H1 (cell line): ENCODE results near the gene GADD45GIP1. TPM values are rescaled to one million over a fixed set of nuclear protein-coding genes. Genes with fewer than 3 reads are reported as not detected.

Source experiments
- CTCF ChIA-PET: fragments of 300-600 bp; sonication (Branson Sonifier 250); formaldehyde crosslinking; loops from one replicate; lab custom pipeline; 2021; ENCODE audit not compliant: partially characterized antibody; lab: Charles Lee
- POLR2A ChIA-PET: fragments of 300-600 bp; sonication (Branson Sonifier 250); formaldehyde crosslinking; loops from one replicate; lab custom pipeline; 2021; ENCODE audit warnings: inconsistent platforms; ENCODE audit not compliant: partially characterized antibody; lab: Charles Lee
- DNase-seq, 2 experiments: peaks; one replicate each; pipeline versions ENCODE4 v3.0.0 to v3.0.0-alpha.2; 2010 to 2022; ENCODE audit warnings: low spot score in 2 of 2, low read depth in 1 of 2, mixed read lengths in 1 of 2
- FAIRE-seq: peaks from 2 replicates; lab custom pipeline; 2011; peaks lifted over from hg19 to GRCh38; lab: Jason Lieb, UNC
- H2AFZ ChIP-seq: 2 replicates; pipeline ENCODE4 v1.8.1; 2012; ENCODE audit warnings: low read length, inconsistent platforms
- H2AK5ac ChIP-seq: 2 replicates; pipeline ENCODE4 v1.6.1; 2013; ENCODE audit warnings: low read depth, low read length
- H2BK120ac ChIP-seq: replicated peaks from 2 replicates; pipeline ENCODE3; 2013; ENCODE audit warnings: low read depth, low read length, inconsistent platforms
- H2BK12ac ChIP-seq: 2 replicates; pipeline ENCODE4 v1.6.1; 2013; ENCODE audit warnings: low read depth, low read length
- H2BK15ac ChIP-seq: 2 replicates; pipeline ENCODE4 v1.6.1; 2013; ENCODE audit warnings: low read length
- H2BK20ac ChIP-seq: 2 replicates; pipeline ENCODE4 v1.6.1; 2013; ENCODE audit warnings: low read length
- H2BK5ac ChIP-seq: 2 replicates; pipeline ENCODE4 v1.6.1; 2013; ENCODE audit warnings: low read depth, low read length
- H3K14ac ChIP-seq: 2 replicates; pipeline ENCODE4 v1.6.1; 2013; ENCODE audit warnings: inconsistent platforms; ENCODE audit not compliant: insufficient read length
- H3K18ac ChIP-seq: 2 replicates; pipeline ENCODE4 v1.6.1; 2013; ENCODE audit warnings: low read length; ENCODE audit errors: extremely low read depth
- H3K23ac ChIP-seq: 2 replicates; pipeline ENCODE4 v1.6.1; 2013; ENCODE audit warnings: inconsistent platforms; ENCODE audit not compliant: insufficient read length
- H3K23me2 ChIP-seq: 2 replicates; pipeline ENCODE4 v1.6.1; 2013; ENCODE audit warnings: low read depth, low read length
- H3K27ac ChIP-seq: 2 replicates; pipeline ENCODE4 v1.6.1; 2011; ENCODE audit warnings: low read depth, low read length, inconsistent platforms
- H3K27me3 ChIP-seq, 4 experiments: replicated peaks in 1 of 4; 1 replicate in 1 of 4; 2 replicates in 3 of 4; pipeline versions ENCODE4 v1.6.1 to v1.8.1; 2011 to 2013; ENCODE audit warnings: low read length in 3 of 4, mild to moderate bottlenecking in 3 of 4, inconsistent platforms in 2 of 4, mixed read lengths in 2 of 4, moderate library complexity in 1 of 4; ENCODE audit not compliant: control insufficient read depth in 3 of 4, insufficient read depth in 3 of 4; ENCODE audit errors: extremely low read depth in 1 of 4
- H3K36me3 ChIP-seq, 4 experiments: 2 replicates each; pipeline versions ENCODE4 v1.6.1 to v1.8.1; 2011 to 2013; ENCODE audit warnings: mild to moderate bottlenecking in 4 of 4, low read length in 3 of 4, moderate library complexity in 2 of 4, control low read depth in 1 of 4, inconsistent platforms in 1 of 4; ENCODE audit not compliant: insufficient read depth in 4 of 4, control insufficient read depth in 2 of 4
- H3K4ac ChIP-seq: replicated peaks from 2 replicates; pipeline ENCODE3; 2013; ENCODE audit warnings: low read length, low read depth, mixed read lengths, inconsistent platforms; ENCODE audit not compliant: insufficient read length
- H3K4me1 ChIP-seq, 4 experiments: replicated peaks in 1 of 4; 1 replicate in 1 of 4; 2 replicates in 3 of 4; pipeline versions ENCODE4 v1.6.1 to v1.8.1; 2011 to 2013; ENCODE audit warnings: low read length in 3 of 4, inconsistent platforms in 2 of 4, mixed read lengths in 1 of 4; ENCODE audit not compliant: insufficient read depth in 4 of 4, control insufficient read depth in 3 of 4
- H3K4me2 ChIP-seq, 2 experiments: 2 replicates each; pipeline versions ENCODE4 v1.6.1 to v1.8.1; 2011 to 2013; ENCODE audit warnings: low read depth in 2 of 2, low read length in 2 of 2, control low read depth in 1 of 2, inconsistent platforms in 1 of 2, mild to moderate bottlenecking in 1 of 2; ENCODE audit not compliant: insufficient read depth in 1 of 2
- H3K4me3 ChIP-seq, 4 experiments: fragments of 200-600, 300-600 bp in 1 of 4; sonication (generic), shearing (Covaris generic), sonication (Bioruptor Twin) in 1 of 4; 2 replicates each; pipeline versions ENCODE4 v1.5.1 to v1.8.1; 2011 to 2016; ENCODE audit warnings: low read length in 4 of 4, low read depth in 3 of 4, control low read depth in 2 of 4, inconsistent platforms in 2 of 4, mild to moderate bottlenecking in 2 of 4, mixed read lengths in 1 of 4, moderate library complexity in 1 of 4; ENCODE audit not compliant: insufficient read depth in 2 of 4; ENCODE audit errors: extremely low read depth in 1 of 4
- H3K56ac ChIP-seq: replicated peaks from 2 replicates; pipeline ENCODE3; 2013; ENCODE audit warnings: low read depth, mild to moderate bottlenecking, mixed read lengths, low read length, inconsistent platforms; ENCODE audit not compliant: insufficient read length
- H3K79me1 ChIP-seq: 2 replicates; pipeline ENCODE4 v1.6.1; 2013; ENCODE audit warnings: low read depth, low read length, control low read depth
- H3K79me2 ChIP-seq, 2 experiments: 2 replicates each; pipeline versions ENCODE4 v1.6.1 to v1.8.1; 2012 to 2013; ENCODE audit warnings: low read length in 2 of 2, mild to moderate bottlenecking in 2 of 2, inconsistent platforms in 1 of 2; ENCODE audit not compliant: insufficient read depth in 2 of 2, control insufficient read depth in 1 of 2
- H3K9ac ChIP-seq, 4 experiments: replicated peaks in 1 of 4; 1 replicate in 1 of 4; 2 replicates in 3 of 4; pipeline versions ENCODE4 v1.6.1 to v1.8.1; 2011 to 2013; ENCODE audit warnings: low read depth in 3 of 4, low read length in 3 of 4, control low read depth in 2 of 4, mild to moderate bottlenecking in 2 of 4, moderate library complexity in 2 of 4, inconsistent platforms in 1 of 4; ENCODE audit errors: extremely low read depth in 1 of 4
- H3K9me3 ChIP-seq, 2 experiments: 2 replicates each; pipeline versions ENCODE4 v1.6.1 to v1.8.1; 2012 to 2013; ENCODE audit warnings: mild to moderate bottlenecking in 2 of 2, moderate library complexity in 2 of 2, control low read depth in 1 of 2, inconsistent platforms in 1 of 2, low read depth in 1 of 2, low read length in 1 of 2, mixed read lengths in 1 of 2; ENCODE audit not compliant: insufficient read depth in 2 of 2
- H4K20me1 ChIP-seq, 2 experiments: replicated peaks in 1 of 2; 2 replicates each; pipeline versions ENCODE3 to v1.8.1; 2011 to 2013; ENCODE audit warnings: inconsistent platforms in 2 of 2, low read length in 2 of 2, mild to moderate bottlenecking in 1 of 2; ENCODE audit not compliant: insufficient read depth in 2 of 2, control insufficient read depth in 1 of 2
- H4K5ac ChIP-seq: 2 replicates; pipeline ENCODE4 v1.6.1; 2013; ENCODE audit warnings: low read length, low read depth, mixed read lengths, inconsistent platforms; ENCODE audit not compliant: insufficient read length
- H4K8ac ChIP-seq: 2 replicates; pipeline ENCODE4 v1.8.0; 2013; ENCODE audit warnings: mild to moderate bottlenecking, moderate library complexity, low read length, inconsistent platforms; ENCODE audit not compliant: insufficient read depth; ENCODE audit errors: extremely low read depth
- H4K91ac ChIP-seq: replicated peaks from 2 replicates; pipeline ENCODE3; 2013; ENCODE audit warnings: low read length, mixed read lengths, inconsistent platforms; ENCODE audit not compliant: insufficient read length
- EZH2 ChIP-seq: fragments of 200-600 bp; sonication (generic); IDR thresholded peaks from 2 replicates; pipeline ENCODE4 v1.7.1; 2012; ENCODE audit warnings: low read depth, mild to moderate bottlenecking, moderate library complexity, low read length, inconsistent platforms; ENCODE audit not compliant: severe bottlenecking
- SIX5 ChIP-seq: IDR thresholded peaks from 2 replicates; pipeline ENCODE4 v1.6.1; 2011; ENCODE audit warnings: mild to moderate bottlenecking, low read depth, low read length
- YY1 ChIP-seq: IDR thresholded peaks from 2 replicates; pipeline ENCODE4 v1.6.1; 2011; ENCODE audit warnings: low read depth, mild to moderate bottlenecking, low read length
- WGBS, 2 experiments: shearing (Covaris generic) in 1 of 2; methylation state at CpG; one replicate each; pipeline versions ENCODE4 v1.1.6 to v1.1.7; 2013 to 2015; ENCODE audit warnings: low lambda C conversion rate in 2 of 2, mixed read lengths in 2 of 2, inconsistent platforms in 1 of 2, low coverage in 1 of 2, missing lambda C conversion rate in 1 of 2; ENCODE audit not compliant: insufficient replicate concordance in 2 of 2, insufficient coverage in 1 of 2, insufficient read length in 1 of 2; ENCODE audit errors: extremely low coverage in 1 of 2, missing lambda C conversion rate in 1 of 2; 5-methylcytosine and 5-hydroxymethylcytosine counted together
- polyA plus RNA-seq, 7 experiments: library from polyadenylated mRNA; depleted of rRNA in 3 of 7; stranded (reverse) in 5 of 7; unstranded in 2 of 7; fragments of >200 nt in 5 of 7; fragments of 200-250 nt in 2 of 7; gene quantifications; 1 replicate in 5 of 7; 2 replicates in 1 of 7; 4 replicates in 1 of 7; pipeline versions ENCODE4 v1.2.1 to v1.2.3, GENCODE V29; 2011 to 2013; ENCODE audit warnings: missing spikeins in 2 of 7, mixed read lengths in 2 of 7
- total RNA-seq: library from RNA; stranded (reverse); fragmentation: NEBNext Ultra II Directional; extraction: Animal tissue kit (Norgen Biotek cat#: 25700); gene quantifications from 2 replicates; pipeline ENCODE4 v1.2.1, GENCODE V29; 2021

GADD45GIP1 gene
- total and polyA plus RNA-seq, 2 of the 8 experiments (the other 6 are each of a cell fraction or from before 2014, with no cell fraction given) = 42.2 to 42.6 TPM

- peaks cover 3% of the 10 kb centered on the region; the same call in 1 of the 2 replicates for H3K79me1 ChIP-seq
- peak overlapping the region; percentile 100 for H2BK15ac ChIP-seq
- no peak overlapping the region for H3K14ac ChIP-seq
- H4K8ac ChIP-seq = no peak overlapping the region
- H3K4ac ChIP-seq = no peak overlapping the region
- peak overlapping the region in 1 of 2 experiments; percentile 42; a peak in 2 of 4 replicates for H3K4me2 ChIP-seq
- ChIA-PET POLR2A (interaction anchor here (1.0 to 1.2 kb wide), 2 partner anchors 16 to 22 kb away, joined by 3 read pairs; no protein-coding TSS in a partner anchor), CTCF (interaction anchor here (2.7 kb wide), 1 partner anchor 20 kb away, joined by 8 read pairs; no protein-coding TSS in a partner anchor)
- H3K27me3 ChIP-seq = peaks cover 27 to 62% (median 57%) of the 10 kb centered on the region in 4 experiments
- no peak overlapping the region for H2BK120ac ChIP-seq
- H3K23ac ChIP-seq = no peak overlapping the region
- peaks cover 22% of the 10 kb centered on the region for H3K23me2 ChIP-seq
- peak overlapping the region; percentile 99 for H2BK12ac ChIP-seq
- H4K5ac ChIP-seq = no peak overlapping the region
- H3K9me3 ChIP-seq = no peaks in the 10 kb centered on the region
- DNase-seq (no peak), FAIRE-seq (no peak)
- TF ChIP-seq EZH2 = no peak
- TF ChIP-seq SIX5 = no peak
- TF ChIP-seq YY1 = no peak
- no peak overlapping the region for H3K4me3 ChIP-seq
- peak overlapping the region; percentile 32 for H3K18ac ChIP-seq
- peaks cover 0 to 4% (median 0%) of the 10 kb centered on the region in 4 experiments; a peak in 1 of 8 replicates for H3K36me3 ChIP-seq
- WGBS, 2 experiments = 62% methylated on average over 3 of the region's 3 CpGs; no CpG with 5 or more reads in 1 of the 2 experiments
- H3K9ac ChIP-seq = 0 out of 7 replicates have a peak overlapping the region, but pooled peaks of 1 of the 4 experiments have one; percentile 5
- H4K20me1 ChIP-seq = peaks cover 4 to 25% of the 10 kb centered on the region in 2 experiments
- peak overlapping the region; percentile 17 for H4K91ac ChIP-seq
- no peak overlapping the region for H3K27ac ChIP-seq
- H3K4me1 ChIP-seq = peaks cover 0 to 11% (median 6%) of the 10 kb centered on the region in 4 experiments; a peak in 5 of 7 replicates
- H2AK5ac ChIP-seq = peak overlapping the region; percentile 100
- H3K56ac ChIP-seq = no peak overlapping the region
- H2BK20ac ChIP-seq = peak overlapping the region; percentile 86
- no peak overlapping the region for H2AFZ ChIP-seq
- H3K79me2 ChIP-seq = no peaks in the 10 kb centered on the region
- H2BK5ac ChIP-seq = peak overlapping the region; percentile 60; the same call in 1 of the 2 replicates
Measured at GRCh38 chr19:12990853-12991252, 33.8 kb upstream of the GADD45GIP1 start.
